IPS DF 19.7 (cell line): ENCODE measurements around the gene EYA4.

Source experiments
- DNase-seq: peaks from one replicate; pipeline ENCODE4 v3.0.0-alpha.2; 2013; ENCODE audit warnings: low read depth, low spot score

Gene EYA4

GRCh38 chr6:133288662-133289061, 47.5 kb downstream of the EYA4 start:
- no peak for DNase-seq

DNA sequence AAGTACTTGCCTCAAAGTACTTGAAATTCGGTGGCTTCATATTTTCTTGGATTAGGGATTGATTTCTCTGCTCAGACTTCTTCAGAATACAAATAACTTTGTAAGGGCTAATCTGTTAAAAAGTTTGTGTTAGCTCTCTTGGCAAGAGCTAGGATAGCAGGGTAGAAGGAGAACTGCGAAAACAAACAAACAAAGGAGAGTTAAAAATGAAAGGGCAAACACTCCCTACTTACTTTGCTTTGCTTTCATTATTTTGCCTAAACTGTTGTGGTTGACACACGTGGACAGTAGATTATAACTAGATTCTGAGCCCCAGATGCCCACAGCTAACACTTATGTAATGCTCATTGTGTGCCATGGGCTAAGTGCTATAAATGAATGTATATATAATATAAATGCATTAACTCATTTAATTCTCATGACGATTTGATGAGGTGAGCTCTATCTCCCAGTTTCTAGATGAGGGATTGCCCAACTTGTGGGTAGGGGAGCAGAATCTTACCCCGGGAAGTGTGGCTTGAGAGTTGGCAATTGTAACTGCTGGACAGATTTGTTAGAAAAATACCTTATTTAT, 48.7 kb downstream of the EYA4 start:
- DNase-seq, result no peak

GRCh38 chr6:133290930-133291329, 49.8 kb downstream of the EYA4 start:
- DNase-seq, result no peak

- no peak for DNase-seq
Observed at GRCh38 chr6:133291671-133292070, 50.5 kb downstream of the EYA4 start.

DNA sequence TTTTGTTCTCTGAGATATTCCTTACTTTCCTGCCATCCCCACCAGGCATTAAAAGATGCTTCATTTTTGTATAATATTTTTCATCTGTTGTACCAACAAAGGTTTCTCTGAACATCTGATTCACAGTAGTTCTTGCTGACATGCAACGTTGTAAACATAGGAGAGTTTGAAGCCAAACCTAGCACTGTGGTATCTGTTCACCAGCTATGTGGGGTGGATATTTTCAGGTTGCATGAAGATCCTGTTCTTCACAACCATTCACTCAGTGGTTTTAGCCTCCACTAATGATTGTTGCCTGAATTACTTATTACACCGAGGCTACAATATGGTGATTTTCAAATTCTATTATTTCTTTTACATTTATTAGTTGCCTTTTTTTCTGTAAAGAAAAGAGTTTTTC, 56.5 kb downstream of the EYA4 start:
- DNase-seq, result no peak

- DNase-seq, result no peak
Observed at GRCh38 chr6:133298335-133298734, 57.2 kb downstream of the EYA4 start.

- DNase-seq, result no peak
Observed at GRCh38 chr6:133298801-133299200, 57.6 kb downstream of the EYA4 start.

GRCh38 chr6:133300896-133301295, 59.7 kb downstream of the EYA4 start:
- no peak for DNase-seq

- DNase-seq, result no peak
Observed at GRCh38 chr6:133301835-133302234, 60.7 kb downstream of the EYA4 start.

DNA sequence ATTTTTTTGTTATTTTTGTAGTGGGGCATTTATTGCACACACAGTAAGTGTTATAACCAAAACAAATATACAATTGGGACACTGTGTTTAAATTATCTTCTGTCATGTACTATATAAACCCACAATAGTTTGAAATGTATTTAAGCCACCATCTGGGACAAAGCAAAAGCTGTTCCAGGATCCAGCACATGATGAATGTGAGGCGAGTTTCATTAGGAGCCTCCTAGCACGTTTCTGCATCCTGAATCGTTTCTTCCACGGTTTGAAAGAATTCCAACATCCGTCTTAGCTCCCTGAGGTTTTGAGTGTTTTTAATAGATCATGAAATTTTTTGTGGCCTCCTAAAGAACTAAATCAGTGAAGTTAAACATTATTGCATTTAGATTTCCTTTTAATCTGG, 65.8 kb downstream of the EYA4 start:
- no peak for DNase-seq

GRCh38 chr6:133309579-133309978, 68.4 kb downstream of the EYA4 start:
- no peak for DNase-seq

DNA sequence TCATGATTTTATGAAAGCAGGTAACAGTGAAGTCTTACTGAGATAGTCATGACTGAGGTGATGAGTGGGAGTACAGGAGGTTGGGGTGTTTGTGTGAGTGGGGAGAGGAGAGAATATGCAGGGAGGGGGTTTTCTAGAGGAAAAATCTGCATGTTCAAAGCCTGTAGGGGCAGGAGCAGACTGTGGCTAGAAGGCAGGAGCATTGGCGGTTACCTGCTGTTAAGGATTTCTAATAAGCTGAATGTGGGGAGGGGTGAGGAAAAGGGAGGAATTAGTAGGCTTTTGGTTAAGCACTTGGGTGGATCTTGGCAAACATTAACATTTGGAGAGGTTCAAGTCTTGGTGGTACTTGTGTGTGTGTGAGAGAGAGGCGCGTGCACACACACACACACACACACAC, 70.8 kb downstream of the EYA4 start:
- peak; percentile 5 for DNase-seq

GRCh38 chr6:133313068-133313467, 71.9 kb downstream of the EYA4 start:
- peak; percentile 12 for DNase-seq

- DNase-seq, result no peak
Observed at GRCh38 chr6:133314947-133315346, 73.8 kb downstream of the EYA4 start.

- DNase-seq, result no peak
Observed at GRCh38 chr6:133315811-133316210, 74.7 kb downstream of the EYA4 start.

DNA sequence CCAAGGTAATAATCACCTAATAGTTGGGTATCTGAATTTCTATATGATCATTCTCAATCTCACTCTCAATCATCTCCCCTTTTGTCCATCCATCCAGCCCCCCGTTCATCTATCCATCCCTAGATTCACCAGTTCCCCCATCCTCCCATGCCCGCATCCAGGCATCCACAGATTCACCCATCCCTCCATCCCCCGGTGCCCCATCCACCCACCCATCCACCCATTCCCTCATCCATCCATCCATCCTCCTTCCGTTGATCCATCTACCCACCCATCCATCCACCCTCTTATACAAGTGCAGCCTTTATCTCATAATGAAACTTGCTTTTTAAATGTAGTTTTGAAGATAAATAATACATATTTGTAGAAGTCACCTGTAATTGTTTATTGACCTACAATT, 76.5 kb downstream of the EYA4 start:
- no peak for DNase-seq

- no peak for DNase-seq
Observed at GRCh38 chr6:133326584-133326983, 85.4 kb downstream of the EYA4 start.

DNA sequence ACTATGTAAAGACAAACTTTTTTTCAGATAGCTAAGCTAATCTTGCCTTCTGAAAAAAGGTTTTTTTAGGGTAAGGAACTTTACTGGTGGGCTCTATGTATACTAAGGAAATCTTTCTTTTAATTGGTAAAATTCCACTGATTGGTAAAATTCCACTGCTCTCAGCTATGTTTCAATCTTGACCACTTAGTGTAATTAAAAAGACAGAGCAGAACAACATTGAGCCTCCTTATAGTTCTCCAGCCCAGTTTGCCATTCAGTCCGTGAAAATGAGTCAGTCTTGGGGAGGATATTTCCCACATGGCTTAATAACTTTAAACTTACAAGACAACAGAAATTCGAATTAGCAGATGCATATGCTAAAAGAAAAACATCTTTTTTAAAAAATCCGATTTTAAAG, 92.7 kb downstream of the EYA4 start:
- no peak for DNase-seq

DNA sequence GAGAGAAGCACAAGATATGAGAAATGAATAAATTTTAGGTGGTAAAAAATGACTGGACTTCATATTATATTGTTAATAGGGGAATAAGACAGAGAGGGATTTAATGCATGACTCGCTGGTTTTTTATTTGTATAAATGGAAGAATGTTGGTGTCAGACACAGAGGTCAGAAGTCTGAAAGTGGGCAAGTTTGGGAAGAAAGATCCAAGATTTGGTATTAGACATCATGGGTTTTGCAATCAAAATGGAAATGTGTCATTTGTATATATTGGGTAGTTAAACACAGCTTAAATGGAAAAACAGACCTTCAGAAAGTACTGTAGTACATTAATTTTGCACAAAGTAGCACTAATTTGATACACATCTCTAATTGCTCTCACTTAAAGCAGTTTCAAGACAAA, 96.2 kb downstream of the EYA4 start:
- DNase-seq, result no peak

- no peak for DNase-seq
Observed at GRCh38 chr6:133339543-133340384, 98.6 kb downstream of the EYA4 start.

GRCh38 chr6:133340557-133340956, 99.4 kb downstream of the EYA4 start:
- no peak for DNase-seq

GRCh38 chr6:133341607-133342158, 100.5 kb downstream of the EYA4 start:
- DNase-seq, result no peak

- no peak for DNase-seq
Observed at GRCh38 chr6:133343220-133343619, 102.1 kb downstream of the EYA4 start.
